ENCODE data around the gene TRIM44. TPM values are rescaled to one million over a fixed set of nuclear protein-coding genes. Genes with fewer than 3 reads are reported as not detected.

The TRIM44 gene
- total and polyA plus RNA-seq, 4 donors = 27.6 to 65.0 (median 45.4) TPM

GRCh38 chr11:35631891-35632290 lies 30.7 kb upstream of the TRIM44 start:
- WGBS (ENCODE audit: insufficient coverage) = no CpG with 5 or more reads among the region's 3 CpGs
- no peak for DNase-seq (ENCODE audit: low read depth in 4 of 6, low spot score in 6 of 6)
- Histone ChIP-seq H3K4me3 (ENCODE audit: low read depth, low read length) (no peak overlapping the region), H3K27me3 (ENCODE audit: control insufficient read depth, insufficient read depth, low read length) (no peaks in the 10 kb centered on the region), H3K9me3 (ENCODE audit: control insufficient read depth, insufficient read depth, low read length) (no peaks in the 10 kb centered on the region), H3K36me3 (ENCODE audit: control insufficient read depth, insufficient read depth, low read length) (no peaks in the 10 kb centered on the region), H3K4me1 (ENCODE audit: control insufficient read depth, insufficient read depth, low read length) (no peaks in the 10 kb centered on the region), H3K27ac (ENCODE audit: low read depth, low read length) (no peak overlapping the region)

DNA sequence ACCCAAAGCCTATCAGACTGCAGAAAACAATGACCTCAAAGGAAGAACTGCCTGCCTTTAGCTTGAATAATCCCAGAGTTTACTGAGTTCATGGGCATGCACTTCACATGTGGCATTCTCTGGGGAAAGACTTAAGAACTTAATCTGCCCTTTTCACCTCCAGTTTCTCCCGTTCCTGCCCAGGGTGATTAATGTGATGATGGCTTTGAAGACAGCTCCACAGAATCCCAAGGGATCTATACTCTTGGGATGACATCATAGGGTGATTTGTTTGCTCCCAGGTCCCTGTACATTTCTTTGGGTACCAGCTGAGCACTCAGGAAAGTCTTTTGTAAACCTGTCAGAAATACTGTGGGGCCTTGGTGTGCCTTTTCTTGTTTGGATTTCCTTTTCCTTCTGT lies 30.3 kb upstream of the TRIM44 start:
- Histone ChIP-seq H3K36me3 (ENCODE audit: control insufficient read depth, insufficient read depth, low read length) (no peaks in the 10 kb centered on the region), H3K27ac (ENCODE audit: low read depth, low read length) (no peak overlapping the region), H3K9me3 (ENCODE audit: control insufficient read depth, insufficient read depth, low read length) (no peaks in the 10 kb centered on the region), H3K4me3 (ENCODE audit: low read depth, low read length) (no peak overlapping the region), H3K4me1 (ENCODE audit: control insufficient read depth, insufficient read depth, low read length) (no peaks in the 10 kb centered on the region), H3K27me3 (ENCODE audit: control insufficient read depth, insufficient read depth, low read length) (no peaks in the 10 kb centered on the region)
- no peak for DNase-seq (ENCODE audit: low read depth in 4 of 6, low spot score in 6 of 6)
- WGBS (ENCODE audit: insufficient coverage) = no CpG with 5 or more reads among the region's 1 CpG

GRCh38 chr11:35633827-35634423 lies 28.6 kb upstream of the TRIM44 start:
- no CpG with 5 or more reads among the region's 4 CpGs for WGBS (ENCODE audit: insufficient coverage)

DNA sequence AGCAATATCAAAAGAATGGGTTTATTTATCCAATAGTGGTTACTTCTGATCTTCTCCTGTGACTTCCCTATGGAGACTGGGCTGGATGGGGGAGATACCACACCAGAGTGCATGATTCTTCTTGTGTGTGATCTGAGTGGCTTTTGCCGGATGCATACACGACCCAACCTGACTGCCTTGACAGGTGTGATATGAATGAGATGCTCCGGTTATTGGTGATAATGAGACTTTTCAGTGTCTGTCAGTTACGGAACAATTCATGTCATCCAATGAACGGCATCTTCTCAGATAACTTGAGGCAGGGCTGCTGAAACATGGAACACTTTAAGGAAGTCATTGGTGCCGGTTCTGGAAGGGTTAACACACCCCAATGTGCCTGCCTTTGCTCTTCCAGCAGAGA lies 26.6 kb upstream of the TRIM44 start:
- no peaks in the 10 kb centered on the region for H3K27me3 ChIP-seq (ENCODE audit: control insufficient read depth, insufficient read depth, low read length)
- H3K4me1 ChIP-seq (ENCODE audit: control insufficient read depth, insufficient read depth, low read length) = no peaks in the 10 kb centered on the region
- no peak overlapping the region for H3K27ac ChIP-seq (ENCODE audit: low read depth, low read length)
- WGBS (ENCODE audit: insufficient coverage) = 88% methylated on average over 5 of the region's 6 CpGs
- H3K9me3 ChIP-seq (ENCODE audit: control insufficient read depth, insufficient read depth, low read length) = no peaks in the 10 kb centered on the region
- no peaks in the 10 kb centered on the region for H3K36me3 ChIP-seq (ENCODE audit: control insufficient read depth, insufficient read depth, low read length)
- no peak overlapping the region for H3K4me3 ChIP-seq (ENCODE audit: low read depth, low read length)
- DNase-seq (ENCODE audit: low read depth in 4 of 6, low spot score in 6 of 6) = no peak

More at GRCh38 chr11:35633827-35634423, 28.6 kb upstream of the TRIM44 start:
- H3K36me3 ChIP-seq (ENCODE audit: control insufficient read depth, insufficient read depth, low read length) = no peaks in the 10 kb centered on the region
- H3K9me3 ChIP-seq (ENCODE audit: control insufficient read depth, insufficient read depth, low read length) = no peaks in the 10 kb centered on the region
- no peak for DNase-seq (ENCODE audit: low read depth in 4 of 6, low spot score in 6 of 6)
- no peaks in the 10 kb centered on the region for H3K27me3 ChIP-seq (ENCODE audit: control insufficient read depth, insufficient read depth, low read length)
- H3K4me1 ChIP-seq (ENCODE audit: control insufficient read depth, insufficient read depth, low read length) = no peaks in the 10 kb centered on the region
- H3K4me3 ChIP-seq (ENCODE audit: low read depth, low read length) = no peak overlapping the region
- H3K27ac ChIP-seq (ENCODE audit: low read depth, low read length) = no peak overlapping the region

DNA sequence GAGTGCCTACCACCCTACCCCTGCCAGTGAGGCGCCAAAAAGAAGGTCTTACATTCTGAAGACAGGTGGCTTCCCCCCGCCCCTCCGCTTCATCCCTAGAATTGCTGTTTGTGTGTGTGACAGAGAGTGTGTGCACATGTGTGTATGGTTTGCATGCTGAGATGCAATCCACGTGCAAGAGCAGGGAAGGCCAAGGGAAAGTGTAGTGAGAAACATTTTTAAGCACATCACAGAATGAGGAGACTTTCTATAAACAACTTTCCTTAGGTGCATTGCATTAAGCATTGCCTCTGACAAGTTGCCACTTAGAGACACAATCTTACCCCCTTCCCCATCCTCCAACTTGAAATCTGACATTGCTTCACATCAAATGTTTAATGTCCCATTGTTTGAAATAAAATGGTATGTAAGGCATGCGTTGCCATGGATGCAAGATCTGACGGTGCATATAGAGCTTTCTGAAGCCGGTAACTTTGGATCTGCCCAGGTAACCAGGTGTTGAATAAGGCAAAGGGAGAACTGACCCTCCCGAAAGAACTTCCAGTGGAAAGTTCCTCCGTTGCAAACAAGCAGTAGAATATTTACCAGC lies 22.9 kb upstream of the TRIM44 start:
- no peaks in the 10 kb centered on the region for H3K36me3 ChIP-seq (ENCODE audit: control insufficient read depth, insufficient read depth, low read length)
- H3K27ac ChIP-seq (ENCODE audit: low read depth, low read length) = no peak overlapping the region
- H3K9me3 ChIP-seq (ENCODE audit: control insufficient read depth, insufficient read depth, low read length) = no peaks in the 10 kb centered on the region
- no peak overlapping the region for H3K4me3 ChIP-seq (ENCODE audit: low read depth, low read length)
- DNase-seq (ENCODE audit: low read depth in 4 of 6, low spot score in 6 of 6) = no peak
- 70% methylated on average over 5 of the region's 9 CpGs for WGBS (ENCODE audit: insufficient coverage)
- peaks cover 4% of the 10 kb centered on the region for H3K4me1 ChIP-seq (ENCODE audit: control insufficient read depth, insufficient read depth, low read length)
- H3K27me3 ChIP-seq (ENCODE audit: control insufficient read depth, insufficient read depth, low read length) = no peaks in the 10 kb centered on the region

GRCh38 chr11:35641171-35641897 lies 21.2 kb upstream of the TRIM44 start:
- H3K27me3 ChIP-seq (ENCODE audit: control insufficient read depth, insufficient read depth, low read length) = no peaks in the 10 kb centered on the region
- peaks cover 4% of the 10 kb centered on the region for H3K4me1 ChIP-seq (ENCODE audit: control insufficient read depth, insufficient read depth, low read length)
- peak in 1 of 6 donors; percentile 63 for DNase-seq (ENCODE audit: low read depth in 4 of 6, low spot score in 6 of 6)
- no peaks in the 10 kb centered on the region for H3K9me3 ChIP-seq (ENCODE audit: control insufficient read depth, insufficient read depth, low read length)
- no peaks in the 10 kb centered on the region for H3K36me3 ChIP-seq (ENCODE audit: control insufficient read depth, insufficient read depth, low read length)
- H3K27ac ChIP-seq (ENCODE audit: low read depth, low read length) = no peak overlapping the region
- no peak overlapping the region for H3K4me3 ChIP-seq (ENCODE audit: low read depth, low read length)
- 55% methylated on average over 2 of the region's 6 CpGs for WGBS (ENCODE audit: insufficient coverage)

DNA sequence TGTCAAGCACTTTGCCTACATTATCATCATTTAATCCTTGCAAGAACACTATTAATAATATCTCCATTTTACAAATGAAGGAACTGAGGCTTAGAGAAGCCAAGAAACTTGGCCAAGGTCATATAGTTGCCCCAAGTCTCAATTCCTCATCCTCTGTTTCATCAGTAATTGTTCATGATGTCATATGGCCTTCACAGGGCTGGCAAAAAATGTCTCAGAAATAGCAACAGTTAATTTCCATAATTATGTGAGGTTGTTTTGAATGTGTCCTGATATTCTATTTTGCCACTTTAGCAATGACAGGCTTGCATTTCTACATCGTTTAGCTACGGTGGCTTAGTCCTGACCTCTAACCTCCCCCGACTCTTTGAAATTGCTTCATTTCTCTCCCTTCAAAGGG lies 20.6 kb upstream of the TRIM44 start:
- H3K4me3 ChIP-seq (ENCODE audit: low read depth, low read length) = no peak overlapping the region
- no peak for DNase-seq (ENCODE audit: low read depth in 4 of 6, low spot score in 6 of 6)
- WGBS (ENCODE audit: insufficient coverage) = no CpG with 5 or more reads among the region's 3 CpGs
- H3K4me1 ChIP-seq (ENCODE audit: control insufficient read depth, insufficient read depth, low read length) = peaks cover 4% of the 10 kb centered on the region
- H3K27me3 ChIP-seq (ENCODE audit: control insufficient read depth, insufficient read depth, low read length) = no peaks in the 10 kb centered on the region
- no peaks in the 10 kb centered on the region for H3K9me3 ChIP-seq (ENCODE audit: control insufficient read depth, insufficient read depth, low read length)
- H3K27ac ChIP-seq (ENCODE audit: low read depth, low read length) = no peak overlapping the region
- H3K36me3 ChIP-seq (ENCODE audit: control insufficient read depth, insufficient read depth, low read length) = no peaks in the 10 kb centered on the region

DNA sequence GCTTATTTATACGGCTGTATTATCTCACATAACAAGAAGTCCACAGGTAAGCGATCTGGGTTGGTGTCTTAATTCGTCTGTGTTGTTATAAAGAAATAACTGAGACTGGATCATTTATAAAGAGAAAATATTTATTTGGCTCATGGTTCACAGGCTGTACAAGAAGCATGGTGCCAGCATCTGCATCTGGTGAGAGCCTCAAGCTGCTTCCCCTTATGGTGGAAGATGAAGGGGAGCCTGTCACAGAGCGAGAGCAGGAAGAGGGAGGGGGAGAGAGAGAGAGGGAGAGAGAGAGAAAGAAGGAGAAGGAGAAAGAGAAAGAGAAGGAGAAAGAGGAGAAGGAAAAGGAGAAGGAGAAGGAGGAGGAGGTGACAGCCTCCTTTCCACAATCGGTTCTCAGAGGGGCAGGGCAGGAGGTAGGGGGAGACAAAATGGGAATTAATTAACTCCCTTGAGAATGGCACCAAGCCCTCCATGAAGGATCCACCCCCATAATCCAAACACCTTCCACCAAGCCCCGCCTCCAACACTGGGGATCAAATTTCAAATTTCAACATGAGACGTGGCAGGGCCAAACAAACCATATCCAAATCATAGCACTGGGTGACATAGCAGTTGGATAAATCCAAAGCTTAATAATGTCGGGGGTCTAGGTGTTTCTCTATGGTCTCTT lies 15.0 kb upstream of the TRIM44 start:
- no peak overlapping the region for H3K4me3 ChIP-seq (ENCODE audit: low read depth, low read length)
- DNase-seq (ENCODE audit: low read depth in 4 of 6, low spot score in 6 of 6) = peak in 1 of 6 donors; percentile 61
- H3K27me3 ChIP-seq (ENCODE audit: control insufficient read depth, insufficient read depth, low read length) = no peaks in the 10 kb centered on the region
- H3K4me1 ChIP-seq (ENCODE audit: control insufficient read depth, insufficient read depth, low read length) = no peaks in the 10 kb centered on the region
- H3K36me3 ChIP-seq (ENCODE audit: control insufficient read depth, insufficient read depth, low read length) = no peaks in the 10 kb centered on the region
- 80% methylated on average over 1 of the region's 8 CpGs for WGBS (ENCODE audit: insufficient coverage)
- no peaks in the 10 kb centered on the region for H3K9me3 ChIP-seq (ENCODE audit: control insufficient read depth, insufficient read depth, low read length)
- H3K27ac ChIP-seq (ENCODE audit: low read depth, low read length) = no peak overlapping the region

- no peak for DNase-seq (ENCODE audit: low read depth in 4 of 6, low spot score in 6 of 6)
- Histone ChIP-seq H3K4me1 (ENCODE audit: control insufficient read depth, insufficient read depth, low read length) (no peaks in the 10 kb centered on the region), H3K9me3 (ENCODE audit: control insufficient read depth, insufficient read depth, low read length) (no peaks in the 10 kb centered on the region), H3K27ac (ENCODE audit: low read depth, low read length) (no peak overlapping the region), H3K27me3 (ENCODE audit: control insufficient read depth, insufficient read depth, low read length) (no peaks in the 10 kb centered on the region), H3K4me3 (ENCODE audit: low read depth, low read length) (no peak overlapping the region), H3K36me3 (ENCODE audit: control insufficient read depth, insufficient read depth, low read length) (no peaks in the 10 kb centered on the region)
- no CpG with 5 or more reads among the region's 1 CpG for WGBS (ENCODE audit: insufficient coverage)
These were observed 12.6 kb upstream of the TRIM44 start for GRCh38 chr11:35650006-35650405.

Data from spinal cord (tissue), 10 donors.